Neural progenitor cell (in vitro differentiated cells): ENCODE data around the gene GTF3A.

Experiments used
- EZH2 ChIP-seq: fragments of 200-600 bp; sonication (generic); IDR thresholded peaks from 2 replicates; pipeline ENCODE4 v1.6.1; 2017; ENCODE audit warnings: antibody characterized with exemption, mild to moderate bottlenecking, moderate library complexity
- EZH2phosphoT487 ChIP-seq: fragments of 200-600 bp; sonication (generic); IDR thresholded peaks from 2 replicates; pipeline ENCODE4 v1.6.1; 2017; ENCODE audit warnings: antibody characterized with exemption
- TF ChIP-seq, protein P1 (sequence below): fragments of 200-600 bp; sonication (generic); IDR thresholded peaks from 2 replicates; pipeline ENCODE4 v1.5.1; 2017; ENCODE audit warnings: antibody characterized with exemption, mild to moderate bottlenecking

DNA sequence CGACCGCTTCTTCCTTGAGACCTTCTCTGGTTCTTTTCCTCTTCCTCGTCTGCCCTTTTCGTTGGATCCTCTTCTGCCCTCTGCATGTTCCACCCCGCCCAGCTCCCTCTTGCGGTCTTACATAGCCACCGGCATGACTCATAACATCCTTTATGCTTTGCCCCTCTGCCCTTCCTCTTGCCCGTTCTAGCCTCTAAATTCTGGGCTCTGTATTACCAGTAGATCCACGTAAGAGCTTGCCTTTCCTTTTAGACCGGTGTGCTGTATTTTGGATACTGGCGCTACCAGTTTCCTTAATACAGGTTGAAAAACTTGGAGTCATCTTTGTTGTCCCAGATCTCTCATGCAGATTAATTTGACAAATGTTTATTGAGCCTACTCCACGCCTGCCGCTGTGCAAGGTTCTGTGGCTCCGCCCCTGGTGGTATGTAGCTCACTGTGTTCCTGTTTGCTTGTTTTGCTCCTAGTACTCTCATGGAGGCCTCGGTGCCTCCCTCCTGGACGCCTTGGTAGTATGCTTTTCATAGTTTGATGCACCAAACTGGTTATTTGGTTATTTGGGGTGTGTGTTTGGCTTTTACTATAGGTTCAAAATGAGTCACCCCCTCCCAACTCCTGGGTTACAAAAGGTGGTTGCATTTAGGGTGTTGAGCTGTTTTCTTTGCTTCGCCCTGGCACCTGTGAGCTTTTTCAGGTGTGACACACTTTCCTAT, 1.7 kb downstream of the GTF3A start:
- TF ChIP-seq, protein P1, sequence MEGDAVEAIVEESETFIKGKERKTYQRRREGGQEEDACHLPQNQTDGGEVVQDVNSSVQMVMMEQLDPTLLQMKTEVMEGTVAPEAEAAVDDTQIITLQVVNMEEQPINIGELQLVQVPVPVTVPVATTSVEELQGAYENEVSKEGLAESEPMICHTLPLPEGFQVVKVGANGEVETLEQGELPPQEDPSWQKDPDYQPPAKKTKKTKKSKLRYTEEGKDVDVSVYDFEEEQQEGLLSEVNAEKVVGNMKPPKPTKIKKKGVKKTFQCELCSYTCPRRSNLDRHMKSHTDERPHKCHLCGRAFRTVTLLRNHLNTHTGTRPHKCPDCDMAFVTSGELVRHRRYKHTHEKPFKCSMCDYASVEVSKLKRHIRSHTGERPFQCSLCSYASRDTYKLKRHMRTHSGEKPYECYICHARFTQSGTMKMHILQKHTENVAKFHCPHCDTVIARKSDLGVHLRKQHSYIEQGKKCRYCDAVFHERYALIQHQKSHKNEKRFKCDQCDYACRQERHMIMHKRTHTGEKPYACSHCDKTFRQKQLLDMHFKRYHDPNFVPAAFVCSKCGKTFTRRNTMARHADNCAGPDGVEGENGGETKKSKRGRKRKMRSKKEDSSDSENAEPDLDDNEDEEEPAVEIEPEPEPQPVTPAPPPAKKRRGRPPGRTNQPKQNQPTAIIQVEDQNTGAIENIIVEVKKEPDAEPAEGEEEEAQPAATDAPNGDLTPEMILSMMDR: peak; percentile 55
- TF ChIP-seq EZH2 (no peak), EZH2phosphoT487 (no peak)
